A673 (cell line): ENCODE measurements around the gene PLA2G6.

Experiments used
- EZH2 ChIP-seq: fragments of 200-600 bp; sonication (generic); IDR thresholded peaks from 2 replicates; pipeline ENCODE4 v1.6.1; 2017; ENCODE audit warnings: borderline replicate concordance, low read depth, mild to moderate bottlenecking, mixed read lengths, antibody characterized with exemption, low read length; ENCODE audit not compliant: poor library complexity, severe bottlenecking
- TF ChIP-seq, protein P1 (sequence below): fragments of 300-800, 200-600 bp; sonication (generic); conservative IDR thresholded peaks from 2 replicates; pipeline ENCODE4 v1.5.1; 2017; ENCODE audit warnings: low read depth, mild to moderate bottlenecking, antibody characterized with exemption, low read length, moderate library complexity, mixed read lengths

DNA sequence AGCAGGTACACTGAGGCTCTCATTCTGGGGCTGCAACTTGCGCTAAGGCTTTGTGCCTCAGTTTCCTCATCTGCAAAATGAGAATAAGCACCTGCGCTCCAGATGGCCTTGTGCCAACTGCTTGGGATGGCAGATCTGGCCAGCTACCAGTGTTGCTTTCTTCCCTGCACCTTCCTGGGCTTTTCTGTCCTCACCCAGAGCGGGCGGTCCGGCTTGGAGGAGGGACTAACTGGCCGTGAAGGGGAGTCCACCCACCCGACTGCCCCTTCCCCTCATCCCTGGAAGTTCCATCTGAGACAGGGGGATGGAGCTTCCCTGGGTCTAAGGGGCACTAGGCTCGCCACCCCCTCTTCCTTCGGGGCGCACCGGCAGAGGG lies 101.2 kb downstream of the PLA2G6 start:
- TF ChIP-seq, protein P1, sequence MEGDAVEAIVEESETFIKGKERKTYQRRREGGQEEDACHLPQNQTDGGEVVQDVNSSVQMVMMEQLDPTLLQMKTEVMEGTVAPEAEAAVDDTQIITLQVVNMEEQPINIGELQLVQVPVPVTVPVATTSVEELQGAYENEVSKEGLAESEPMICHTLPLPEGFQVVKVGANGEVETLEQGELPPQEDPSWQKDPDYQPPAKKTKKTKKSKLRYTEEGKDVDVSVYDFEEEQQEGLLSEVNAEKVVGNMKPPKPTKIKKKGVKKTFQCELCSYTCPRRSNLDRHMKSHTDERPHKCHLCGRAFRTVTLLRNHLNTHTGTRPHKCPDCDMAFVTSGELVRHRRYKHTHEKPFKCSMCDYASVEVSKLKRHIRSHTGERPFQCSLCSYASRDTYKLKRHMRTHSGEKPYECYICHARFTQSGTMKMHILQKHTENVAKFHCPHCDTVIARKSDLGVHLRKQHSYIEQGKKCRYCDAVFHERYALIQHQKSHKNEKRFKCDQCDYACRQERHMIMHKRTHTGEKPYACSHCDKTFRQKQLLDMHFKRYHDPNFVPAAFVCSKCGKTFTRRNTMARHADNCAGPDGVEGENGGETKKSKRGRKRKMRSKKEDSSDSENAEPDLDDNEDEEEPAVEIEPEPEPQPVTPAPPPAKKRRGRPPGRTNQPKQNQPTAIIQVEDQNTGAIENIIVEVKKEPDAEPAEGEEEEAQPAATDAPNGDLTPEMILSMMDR, result no peak
- TF ChIP-seq EZH2, result peak; percentile 7
